Measurements from ENCODE around the gene PGBD5.

The PGBD5 gene

DNA sequence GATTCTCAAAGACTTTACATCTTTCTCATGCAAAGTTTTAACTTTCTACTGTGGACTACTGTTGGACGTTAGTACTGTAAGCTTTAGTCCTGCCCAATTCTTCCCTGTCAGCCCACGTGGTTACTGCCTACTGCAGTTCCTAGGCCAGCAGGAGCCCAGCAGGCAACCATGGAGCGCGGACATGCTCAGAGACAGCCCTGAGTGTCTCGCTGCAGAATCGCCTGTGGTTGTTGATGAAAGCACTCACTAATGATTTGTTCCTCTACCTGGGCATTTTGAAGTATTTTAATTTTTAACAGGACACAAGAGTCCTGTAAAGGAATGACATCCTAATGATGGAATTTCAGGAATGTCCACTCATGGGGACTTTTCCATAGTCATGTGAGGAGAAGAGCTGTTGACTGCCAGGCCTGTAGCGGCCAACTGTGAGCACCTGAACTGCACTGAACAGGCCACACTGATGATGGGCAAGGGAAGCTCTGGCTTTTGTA, 44.1 kb downstream of the PGBD5 start:
- no peak for DNase-seq (ENCODE audit: low read depth, low spot score)
- in situ Hi-C loops (cut with HindIII; ENCODE audit: low sequenced_read_pairs) = no loop called here
- TF ChIP-seq CTCF (IDR thresholded peaks at IDR 0.05; ENCODE audit: low read depth, low read length) = no peak
- H3K4me3 ChIP-seq (ENCODE audit: low read depth, low read length) = no peak overlapping the region

DNA sequence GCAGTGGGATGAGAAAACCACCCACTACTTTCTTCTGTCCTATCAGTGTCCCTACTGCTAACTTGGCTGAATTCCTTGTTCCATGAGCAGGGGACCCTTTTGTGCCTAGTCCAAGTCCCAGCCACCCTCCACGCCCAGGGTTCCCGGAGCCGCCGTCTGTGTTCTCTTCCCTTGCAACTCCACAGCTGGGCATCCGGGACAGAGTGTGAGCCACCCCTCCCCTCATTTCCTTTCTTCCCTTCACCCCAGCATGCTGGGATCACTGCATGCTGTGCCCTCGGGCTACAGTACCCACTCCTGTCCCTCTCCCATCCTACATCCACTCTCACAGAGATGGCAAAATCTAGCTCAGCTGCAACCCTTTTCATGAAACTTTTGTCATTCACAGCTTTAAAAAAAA, 44.5 kb downstream of the PGBD5 start:
- no peak for TF ChIP-seq CTCF (IDR thresholded peaks at IDR 0.05; ENCODE audit: low read depth, low read length)
- in situ Hi-C loops (cut with HindIII; ENCODE audit: low sequenced_read_pairs) = no loop called here
- DNase-seq (ENCODE audit: low read depth, low spot score) = no peak
- no peak overlapping the region for H3K4me3 ChIP-seq (ENCODE audit: low read depth, low read length)

- in situ Hi-C loops (cut with HindIII; ENCODE audit: low sequenced_read_pairs) = no loop called here
- no peak for TF ChIP-seq CTCF (IDR thresholded peaks at IDR 0.05; ENCODE audit: low read depth, low read length)
- no peak overlapping the region for H3K4me3 ChIP-seq (ENCODE audit: low read depth, low read length)
- no peak for DNase-seq (ENCODE audit: low read depth, low spot score)
These were observed 45.1 kb downstream of the PGBD5 start for GRCh38 chr1:230381049-230381467.

GRCh38 chr1:230379928-230380327, 46.2 kb downstream of the PGBD5 start:
- no peak for TF ChIP-seq CTCF (IDR thresholded peaks at IDR 0.05; ENCODE audit: low read depth, low read length)

DNA sequence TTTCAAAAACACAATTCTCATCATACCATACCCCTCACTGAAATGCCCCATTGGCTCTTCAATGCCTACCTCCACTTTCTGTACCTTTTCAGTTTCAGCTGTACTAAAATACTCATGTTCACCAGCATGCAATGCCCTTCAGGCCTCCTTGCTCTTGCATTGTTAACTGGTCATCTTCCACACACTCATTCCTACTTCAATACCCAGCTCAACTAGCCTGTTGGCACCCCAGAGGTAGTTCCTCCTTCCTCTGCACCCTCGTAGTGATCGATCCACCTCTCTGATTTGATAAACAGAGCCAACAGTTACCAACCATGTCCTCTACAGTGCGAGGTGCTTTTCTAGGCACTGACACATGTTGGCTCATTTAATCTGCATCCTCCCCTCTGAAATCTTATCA, 46.7 kb downstream of the PGBD5 start:
- no peak for DNase-seq (ENCODE audit: low read depth, low spot score)
- TF ChIP-seq CTCF (IDR thresholded peaks at IDR 0.05; ENCODE audit: low read depth, low read length) = no peak

More at GRCh38 chr1:230379928-230380327, 46.2 kb downstream of the PGBD5 start:
- no peak overlapping the region for H3K4me3 ChIP-seq (ENCODE audit: low read depth, low read length)
- in situ Hi-C loops (cut with HindIII; ENCODE audit: low sequenced_read_pairs) = no loop called here
- no peak for DNase-seq (ENCODE audit: low read depth, low spot score)

DNA sequence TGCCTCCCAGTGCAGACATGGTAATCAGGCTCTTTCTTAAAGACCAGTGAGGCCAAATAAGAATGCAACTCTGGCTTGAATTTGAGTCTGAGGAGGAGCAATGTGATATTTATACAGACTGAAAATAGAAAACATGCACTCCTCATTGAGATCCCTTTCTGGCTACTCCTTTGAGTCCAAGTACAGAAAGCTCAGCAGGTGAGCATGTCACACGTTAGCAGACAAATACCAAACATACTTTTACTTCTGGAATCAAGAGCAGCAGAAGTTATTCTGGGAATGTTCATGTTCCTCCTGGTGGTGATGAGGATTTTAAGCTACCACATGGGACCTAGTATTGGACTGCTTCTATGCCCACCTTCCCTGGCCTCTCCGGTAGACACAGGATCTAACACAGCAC, 48.3 kb downstream of the PGBD5 start:
- in situ Hi-C loops (cut with HindIII; ENCODE audit: low sequenced_read_pairs) = no loop called here
- no peak for DNase-seq (ENCODE audit: low read depth, low spot score)
- TF ChIP-seq CTCF (IDR thresholded peaks at IDR 0.05; ENCODE audit: low read depth, low read length) = no peak
- no peak overlapping the region for H3K4me3 ChIP-seq (ENCODE audit: low read depth, low read length)

More for the DNA sequence above, 46.7 kb downstream of the PGBD5 start:
- no peak overlapping the region for H3K4me3 ChIP-seq (ENCODE audit: low read depth, low read length)
- in situ Hi-C loops (cut with HindIII; ENCODE audit: low sequenced_read_pairs) = no loop called here

- in situ Hi-C loops (cut with HindIII; ENCODE audit: low sequenced_read_pairs) = no loop called here
- no peak for TF ChIP-seq CTCF (IDR thresholded peaks at IDR 0.05; ENCODE audit: low read depth, low read length)
- DNase-seq (ENCODE audit: low read depth, low spot score) = no peak
- no peak overlapping the region for H3K4me3 ChIP-seq (ENCODE audit: low read depth, low read length)
These were observed 48.8 kb downstream of the PGBD5 start for GRCh38 chr1:230377324-230377723.

Data from astrocyte of the spinal cord (primary cell).